ENCODE measurements around the gene SLC1A2. TPM values are rescaled to one million over a fixed set of nuclear protein-coding genes. Genes with fewer than 3 reads are reported as not detected.

SLC1A2 gene
- total RNA-seq, 1 donor from 2014 or later, result 0.41 TPM

DNA sequence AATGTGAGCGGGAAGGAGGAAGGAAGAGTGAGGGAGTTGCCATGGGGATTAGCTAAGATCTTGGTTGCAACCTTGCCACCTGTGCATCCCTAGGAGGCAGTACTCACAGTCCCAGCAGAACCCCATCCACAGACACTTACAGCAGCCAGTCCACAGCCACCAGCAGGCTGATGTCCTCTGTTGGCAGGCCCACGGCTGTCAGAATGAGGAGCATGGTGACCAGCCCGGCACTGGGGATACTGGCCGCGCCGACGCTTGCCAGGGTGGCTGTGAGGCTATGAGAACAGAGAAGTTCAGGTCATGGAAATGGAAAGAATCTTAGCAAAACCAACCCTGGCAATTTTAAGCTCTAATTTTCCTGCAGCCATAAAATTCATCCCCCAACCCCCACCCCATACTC is 138.6 kb downstream of the SLC1A2 start:
- Mint-ChIP-seq H3K27ac (ENCODE audit: unreplicated experiment) (no peak overlapping the region), H3K9me3 (ENCODE audit: unreplicated experiment) (no peaks in the 10 kb centered on the region), H3K36me3 (ENCODE audit: low read depth, unreplicated experiment) (no peaks in the 10 kb centered on the region), H3K4me1 (ENCODE audit: unreplicated experiment) (no peaks in the 10 kb centered on the region), H3K4me3 (ENCODE audit: unreplicated experiment) (no peak overlapping the region), H3K27me3 (ENCODE audit: unreplicated experiment) (peaks cover 7% of the 10 kb centered on the region)
- TF ChIP-seq, protein P1, sequence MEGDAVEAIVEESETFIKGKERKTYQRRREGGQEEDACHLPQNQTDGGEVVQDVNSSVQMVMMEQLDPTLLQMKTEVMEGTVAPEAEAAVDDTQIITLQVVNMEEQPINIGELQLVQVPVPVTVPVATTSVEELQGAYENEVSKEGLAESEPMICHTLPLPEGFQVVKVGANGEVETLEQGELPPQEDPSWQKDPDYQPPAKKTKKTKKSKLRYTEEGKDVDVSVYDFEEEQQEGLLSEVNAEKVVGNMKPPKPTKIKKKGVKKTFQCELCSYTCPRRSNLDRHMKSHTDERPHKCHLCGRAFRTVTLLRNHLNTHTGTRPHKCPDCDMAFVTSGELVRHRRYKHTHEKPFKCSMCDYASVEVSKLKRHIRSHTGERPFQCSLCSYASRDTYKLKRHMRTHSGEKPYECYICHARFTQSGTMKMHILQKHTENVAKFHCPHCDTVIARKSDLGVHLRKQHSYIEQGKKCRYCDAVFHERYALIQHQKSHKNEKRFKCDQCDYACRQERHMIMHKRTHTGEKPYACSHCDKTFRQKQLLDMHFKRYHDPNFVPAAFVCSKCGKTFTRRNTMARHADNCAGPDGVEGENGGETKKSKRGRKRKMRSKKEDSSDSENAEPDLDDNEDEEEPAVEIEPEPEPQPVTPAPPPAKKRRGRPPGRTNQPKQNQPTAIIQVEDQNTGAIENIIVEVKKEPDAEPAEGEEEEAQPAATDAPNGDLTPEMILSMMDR (IDR thresholded peaks at IDR 0.05; ENCODE audit: unreplicated experiment), result no peak
- no peak for DNase-seq (ENCODE audit: low spot score)

- H3K9me3 Mint-ChIP-seq (ENCODE audit: unreplicated experiment), result no peaks in the 10 kb centered on the region
- TF ChIP-seq, protein P1 (IDR thresholded peaks at IDR 0.05; ENCODE audit: unreplicated experiment), result no peak
- no peak overlapping the region for H3K27ac Mint-ChIP-seq (ENCODE audit: unreplicated experiment)
- H3K36me3 Mint-ChIP-seq (ENCODE audit: low read depth, unreplicated experiment), result no peaks in the 10 kb centered on the region
- peaks cover 9% of the 10 kb centered on the region for H3K27me3 Mint-ChIP-seq (ENCODE audit: unreplicated experiment)
- no peak for DNase-seq (ENCODE audit: low spot score)
- H3K4me1 Mint-ChIP-seq (ENCODE audit: unreplicated experiment), result peaks cover 7% of the 10 kb centered on the region
- no peak overlapping the region for H3K4me3 Mint-ChIP-seq (ENCODE audit: unreplicated experiment)
Measured at GRCh38 chr11:35277827-35278226, 141.5 kb downstream of the SLC1A2 start.

- Mint-ChIP-seq H3K9me3 (ENCODE audit: unreplicated experiment) (no peaks in the 10 kb centered on the region), H3K4me3 (ENCODE audit: unreplicated experiment) (no peak overlapping the region), H3K36me3 (ENCODE audit: low read depth, unreplicated experiment) (no peaks in the 10 kb centered on the region), H3K4me1 (ENCODE audit: unreplicated experiment) (peaks cover 11% of the 10 kb centered on the region), H3K27me3 (ENCODE audit: unreplicated experiment) (peaks cover 11% of the 10 kb centered on the region), H3K27ac (ENCODE audit: unreplicated experiment) (no peak overlapping the region)
- no peak for DNase-seq (ENCODE audit: low spot score)
- TF ChIP-seq, protein P1 (IDR thresholded peaks at IDR 0.05; ENCODE audit: unreplicated experiment), result no peak
Measured at GRCh38 chr11:35276396-35277145, 142.8 kb downstream of the SLC1A2 start.

DNA sequence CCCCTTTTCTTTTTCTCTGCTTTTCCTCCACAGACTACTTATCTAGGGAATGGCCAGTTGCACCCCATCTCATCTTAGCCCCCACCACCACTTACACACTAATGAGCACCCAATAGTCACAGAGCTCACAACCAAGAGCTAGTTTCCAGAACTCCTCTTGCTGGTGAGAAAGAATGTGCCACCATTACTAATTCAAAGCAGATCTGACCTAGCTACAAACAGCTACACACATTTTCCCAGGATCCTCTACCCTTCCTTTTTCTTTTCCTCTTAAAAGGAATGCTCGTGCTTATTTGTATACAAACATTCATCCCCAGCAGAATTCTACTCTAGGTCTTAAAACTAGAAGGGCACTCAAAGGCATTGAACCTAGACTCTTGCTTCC is 143.6 kb downstream of the SLC1A2 start:
- Mint-ChIP-seq H3K9me3 (ENCODE audit: unreplicated experiment) (no peaks in the 10 kb centered on the region), H3K4me3 (ENCODE audit: unreplicated experiment) (no peak overlapping the region), H3K27me3 (ENCODE audit: unreplicated experiment) (peaks cover 11% of the 10 kb centered on the region), H3K36me3 (ENCODE audit: low read depth, unreplicated experiment) (no peaks in the 10 kb centered on the region), H3K27ac (ENCODE audit: unreplicated experiment) (no peak overlapping the region), H3K4me1 (ENCODE audit: unreplicated experiment) (peaks cover 11% of the 10 kb centered on the region)
- no peak for DNase-seq (ENCODE audit: low spot score)
- TF ChIP-seq, protein P1 (IDR thresholded peaks at IDR 0.05; ENCODE audit: unreplicated experiment), result no peak
